Measurements from ENCODE around the gene HABP2.
A peak's percentile ranks its signal among the peaks of the same experiment; 100 is the strongest.

HABP2 gene

GRCh38 chr10:113603057-113603777 is 50.4 kb downstream of the HABP2 start:
- DNase-seq (ENCODE audit: low read depth, low spot score) = no peak

DNA sequence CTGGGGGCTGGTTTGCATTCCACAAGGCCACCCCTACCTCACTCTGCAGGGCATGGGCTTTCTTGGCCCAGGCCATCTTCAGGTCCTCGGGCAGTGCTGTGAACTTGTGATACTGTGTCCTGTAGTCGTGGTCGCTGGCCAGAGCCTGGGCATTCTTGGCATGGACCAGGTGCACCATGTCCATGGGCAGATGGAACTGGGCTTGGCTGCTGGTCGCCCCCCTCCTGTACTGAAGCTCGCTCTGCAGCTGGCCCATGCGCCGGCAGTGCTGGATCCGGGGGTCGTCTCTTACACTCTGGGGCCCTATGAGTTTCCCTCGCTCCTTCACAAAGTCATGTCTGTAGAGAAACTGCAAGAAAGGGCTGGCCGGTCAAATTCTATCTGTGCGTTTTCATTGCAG is 51.7 kb downstream of the HABP2 start:
- DNase-seq (ENCODE audit: low read depth, low spot score) = no peak

DNA sequence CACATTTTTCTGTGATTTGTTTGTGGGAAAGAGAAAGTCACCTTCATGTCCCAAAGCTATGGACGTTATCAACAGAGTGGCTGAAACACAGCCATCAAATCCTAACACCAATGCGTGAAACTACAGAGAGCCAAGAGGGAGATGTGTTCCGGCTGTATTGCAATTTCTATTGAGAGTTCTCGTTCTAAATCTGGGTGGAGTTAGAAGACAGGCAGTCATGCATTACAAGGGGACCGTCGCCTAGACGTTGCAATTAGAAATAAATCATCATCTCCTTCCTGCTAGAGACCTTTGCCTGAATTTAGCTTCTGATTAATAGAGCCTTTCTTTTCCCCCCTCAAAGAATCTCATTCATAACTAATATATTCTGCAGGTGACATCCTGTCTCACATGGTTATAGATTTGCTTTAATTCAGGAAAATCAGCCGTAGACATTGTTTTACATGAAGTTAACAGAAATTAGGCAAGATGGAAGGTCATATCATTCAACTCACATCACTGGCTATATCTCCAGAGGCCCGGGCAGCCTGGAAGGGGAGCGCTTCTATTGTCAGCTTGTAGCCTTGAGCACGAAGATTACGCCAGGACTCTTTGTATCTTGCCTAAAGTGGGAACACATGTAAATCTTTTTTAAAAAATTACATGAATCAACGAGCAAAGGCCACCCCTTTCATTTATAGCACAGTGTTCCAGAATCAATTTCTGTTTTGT is 52.6 kb downstream of the HABP2 start:
- no peak for DNase-seq (ENCODE audit: low read depth, low spot score)

- DNase-seq (ENCODE audit: low read depth, low spot score) = peak; percentile 74
Observed at GRCh38 chr10:113609704-113610108, 56.9 kb downstream of the HABP2 start.

GRCh38 chr10:113610631-113611601 is 58.1 kb downstream of the HABP2 start:
- peak; percentile 56 for DNase-seq (ENCODE audit: low read depth, low spot score)

DNA sequence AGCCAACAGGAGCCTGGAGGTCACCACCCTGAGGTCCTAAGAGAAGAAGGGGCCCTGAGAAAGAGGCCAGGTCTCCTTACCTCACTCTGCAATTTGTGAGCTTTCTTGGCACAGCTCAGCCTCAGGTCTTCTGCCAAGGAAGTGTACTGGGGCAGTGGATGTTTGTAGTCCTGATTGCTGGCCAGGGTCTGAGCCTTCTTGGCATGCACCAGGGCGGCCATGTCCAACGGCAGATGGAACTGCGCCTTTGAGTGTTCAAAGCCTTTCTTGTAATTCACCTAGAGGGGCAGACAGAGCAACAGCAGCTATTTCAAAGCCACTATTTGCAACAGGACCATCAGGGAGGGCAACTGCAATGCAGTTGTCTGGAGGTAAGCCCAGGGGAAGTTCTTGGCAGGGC is 59.3 kb downstream of the HABP2 start:
- peak; percentile 51 for DNase-seq (ENCODE audit: low read depth, low spot score)

DNA sequence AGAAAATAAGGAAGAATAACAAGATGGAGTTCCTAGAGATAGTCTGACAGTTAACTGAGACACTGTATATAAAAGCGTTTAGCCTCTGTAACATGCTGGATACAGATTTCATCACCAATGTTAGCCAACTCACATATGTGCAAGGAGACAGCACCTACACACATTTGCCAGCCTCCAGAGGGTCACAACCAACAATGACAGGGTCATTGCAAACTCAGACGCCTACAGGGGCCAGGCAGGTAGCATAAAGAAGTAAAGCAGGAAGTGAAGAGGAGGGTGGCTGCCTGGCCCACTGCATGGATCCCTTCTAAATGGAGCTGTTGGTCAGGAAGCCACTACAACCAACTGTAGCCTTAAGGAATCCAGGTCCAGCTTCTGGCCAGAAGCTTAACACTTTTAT is 60.6 kb downstream of the HABP2 start:
- DNase-seq (ENCODE audit: low read depth, low spot score) = no peak

GRCh38 chr10:113613977-113614690 is 61.3 kb downstream of the HABP2 start:
- no peak for DNase-seq (ENCODE audit: low read depth, low spot score)

DNA sequence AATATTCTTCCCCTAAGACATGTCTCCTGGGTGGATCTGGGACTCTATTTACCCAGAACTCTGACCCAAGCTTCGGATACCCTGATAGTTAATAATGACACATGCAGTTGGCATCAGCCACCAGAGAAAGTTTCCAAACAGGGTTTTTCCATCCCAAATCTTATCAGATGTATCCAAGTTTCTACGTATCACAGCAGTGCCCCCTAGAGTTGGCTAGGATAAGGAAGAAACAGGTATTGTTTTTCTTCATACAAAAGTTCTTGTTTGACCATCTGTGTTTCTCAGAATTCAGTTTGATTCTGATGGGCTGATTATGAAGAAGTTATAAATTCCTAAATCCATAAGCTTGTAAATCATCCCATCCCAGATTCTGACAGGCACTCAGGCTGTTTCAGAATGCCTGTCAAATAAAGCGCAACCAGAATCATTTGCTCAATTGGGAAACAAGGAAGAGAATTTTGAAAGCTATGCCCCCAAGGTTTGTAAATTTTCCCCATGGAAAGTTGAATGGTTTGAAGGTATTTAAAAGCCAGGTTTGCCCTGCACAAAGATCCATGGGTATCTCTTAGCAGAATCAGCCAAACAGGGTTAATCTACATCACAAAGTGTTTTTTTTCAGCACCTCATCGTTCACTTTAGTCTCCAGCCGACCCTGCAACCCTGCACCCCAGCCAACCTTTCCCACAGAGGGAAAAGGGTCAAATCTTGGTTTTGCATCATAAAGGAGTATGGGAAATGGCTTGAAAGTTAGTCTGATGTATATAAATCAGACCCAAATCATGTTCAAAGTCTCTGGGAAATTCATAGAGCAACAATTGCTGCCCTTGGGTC is 63.6 kb downstream of the HABP2 start:
- DNase-seq (ENCODE audit: low read depth, low spot score) = no peak

GRCh38 chr10:113617086-113617485 is 64.2 kb downstream of the HABP2 start:
- DNase-seq (ENCODE audit: low read depth, low spot score) = no peak

GRCh38 chr10:113618338-113618737 is 65.5 kb downstream of the HABP2 start:
- no peak for DNase-seq (ENCODE audit: low read depth, low spot score)

DNA sequence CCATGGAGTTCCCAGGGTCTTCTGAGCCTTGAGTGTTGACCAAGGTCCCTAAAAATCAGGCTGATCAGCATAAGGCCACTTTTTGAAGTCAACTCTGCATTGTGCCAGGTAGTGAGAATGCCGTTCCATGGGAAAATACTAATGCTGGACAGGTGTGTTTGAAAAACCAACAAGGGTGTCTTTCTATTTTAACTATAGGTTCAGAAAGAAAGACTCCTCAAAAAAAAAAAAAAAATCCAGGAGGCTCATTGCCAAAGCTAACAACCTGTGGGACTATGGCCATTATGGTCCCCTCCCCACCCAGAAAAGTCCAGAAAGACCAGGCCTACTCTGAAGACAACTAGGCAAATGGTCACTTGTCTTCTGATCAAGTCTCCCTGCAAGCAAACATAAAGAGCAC is 66.5 kb downstream of the HABP2 start:
- DNase-seq (ENCODE audit: low read depth, low spot score) = no peak

GRCh38 chr10:113620511-113620910 is 67.7 kb downstream of the HABP2 start:
- peak; percentile 62 for DNase-seq (ENCODE audit: low read depth, low spot score)

DNA sequence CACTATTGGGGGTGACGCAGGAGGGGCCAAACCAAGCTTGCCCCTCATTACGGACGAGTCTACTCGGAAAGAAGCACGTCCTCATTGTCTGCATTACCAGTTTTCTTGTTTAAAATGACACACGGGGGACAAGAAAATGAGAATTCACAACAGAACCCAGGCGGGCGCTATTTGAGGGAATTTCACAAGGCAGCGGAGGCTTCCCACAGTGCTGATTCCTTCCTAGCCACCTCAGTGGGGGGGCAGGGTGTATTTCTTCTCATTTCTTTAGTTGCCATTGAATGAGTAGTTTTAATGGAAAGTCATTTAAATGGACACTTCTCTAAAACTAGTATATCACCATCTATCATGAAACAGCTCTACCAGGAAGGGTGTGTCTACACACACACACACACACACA is 68.1 kb downstream of the HABP2 start:
- DNase-seq (ENCODE audit: low read depth, low spot score) = no peak

DNA sequence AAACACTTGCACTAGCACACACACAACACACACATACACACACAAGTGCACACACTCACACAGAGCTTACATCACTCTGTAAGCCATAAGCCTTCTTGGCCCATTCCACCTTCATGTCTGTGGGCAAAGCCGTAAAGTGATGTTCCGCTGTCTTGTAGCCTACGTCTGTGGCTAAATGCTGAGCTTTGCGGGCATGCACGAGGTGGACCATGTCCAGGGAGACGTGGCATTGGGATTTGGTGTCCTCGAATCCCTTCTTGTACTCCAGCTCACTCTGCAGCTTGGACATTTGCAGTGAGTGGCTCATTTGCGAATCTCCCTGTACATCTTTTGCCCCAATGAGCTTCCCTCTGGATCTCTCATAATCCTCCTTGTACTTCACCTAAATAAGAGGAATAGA is 68.9 kb downstream of the HABP2 start:
- DNase-seq (ENCODE audit: low read depth, low spot score) = no peak

- DNase-seq (ENCODE audit: low read depth, low spot score) = no peak
Observed at GRCh38 chr10:113622831-113623230, 70.0 kb downstream of the HABP2 start.

- DNase-seq (ENCODE audit: low read depth, low spot score) = no peak
Observed at GRCh38 chr10:113625461-113626186, 72.8 kb downstream of the HABP2 start.

GRCh38 chr10:113626809-113627355 is 74.0 kb downstream of the HABP2 start:
- peak; percentile 85 for DNase-seq (ENCODE audit: low read depth, low spot score)

GRCh38 chr10:113627836-113628235 is 75.0 kb downstream of the HABP2 start:
- DNase-seq (ENCODE audit: low read depth, low spot score) = no peak

Data from astrocyte of the hippocampus (primary cell).